ENCODE measurements around the gene ZFAND5. TPM values are rescaled to one million over a fixed set of nuclear protein-coding genes. Genes with fewer than 3 reads are reported as not detected.

ZFAND5 gene
- total RNA-seq, 2 experiments from 2014 or later, result 368 TPM

DNA sequence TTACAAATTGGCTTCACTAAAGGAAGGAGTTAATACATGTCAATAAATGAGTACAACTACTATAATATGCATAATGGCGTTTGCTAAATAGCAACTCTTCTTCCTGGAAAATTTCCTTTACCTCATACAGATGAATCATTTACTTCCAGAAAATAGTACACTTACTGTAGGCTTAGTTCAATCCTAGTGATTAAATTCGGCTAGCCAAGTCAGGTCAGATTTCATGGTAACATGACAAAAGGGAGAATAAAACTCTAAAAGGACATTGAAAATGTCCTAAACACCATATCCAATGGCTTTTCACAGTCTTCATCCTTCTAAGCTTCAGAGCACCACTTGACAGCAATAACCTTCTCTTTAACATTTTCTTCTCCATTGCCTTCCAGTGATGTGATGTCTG lies 42.1 kb upstream of the ZFAND5 start:
- intact Hi-C loops (cut with DNase I, micrococcal nuclease), result no loop called here
- Mint-ChIP-seq H3K4me3 (no peak overlapping the region), H3K27ac (no peak overlapping the region), H3K27me3 (no peaks in the 10 kb centered on the region), H3K4me1 (ENCODE audit: low read depth) (no peaks in the 10 kb centered on the region), H3K36me3 (ENCODE audit: low read depth) (no peaks in the 10 kb centered on the region), H3K9me3 (no peaks in the 10 kb centered on the region)
- DNase-seq (no peak), ATAC-seq (ENCODE audit: poor library complexity) (no peak)
- ChIA-PET POLR2A (no interaction called here), CTCF (interaction anchor here (1.6 kb wide), 1 partner anchor 13 kb away, joined by 6 read pairs; no protein-coding TSS in a partner anchor)
- H3K9me3 ChIP-seq (ENCODE audit: control insufficient read depth in 1 of 2, insufficient read depth in 1 of 2, low read length in 2 of 2), result no peaks in the 10 kb centered on the region
- TF ChIP-seq, protein P1, sequence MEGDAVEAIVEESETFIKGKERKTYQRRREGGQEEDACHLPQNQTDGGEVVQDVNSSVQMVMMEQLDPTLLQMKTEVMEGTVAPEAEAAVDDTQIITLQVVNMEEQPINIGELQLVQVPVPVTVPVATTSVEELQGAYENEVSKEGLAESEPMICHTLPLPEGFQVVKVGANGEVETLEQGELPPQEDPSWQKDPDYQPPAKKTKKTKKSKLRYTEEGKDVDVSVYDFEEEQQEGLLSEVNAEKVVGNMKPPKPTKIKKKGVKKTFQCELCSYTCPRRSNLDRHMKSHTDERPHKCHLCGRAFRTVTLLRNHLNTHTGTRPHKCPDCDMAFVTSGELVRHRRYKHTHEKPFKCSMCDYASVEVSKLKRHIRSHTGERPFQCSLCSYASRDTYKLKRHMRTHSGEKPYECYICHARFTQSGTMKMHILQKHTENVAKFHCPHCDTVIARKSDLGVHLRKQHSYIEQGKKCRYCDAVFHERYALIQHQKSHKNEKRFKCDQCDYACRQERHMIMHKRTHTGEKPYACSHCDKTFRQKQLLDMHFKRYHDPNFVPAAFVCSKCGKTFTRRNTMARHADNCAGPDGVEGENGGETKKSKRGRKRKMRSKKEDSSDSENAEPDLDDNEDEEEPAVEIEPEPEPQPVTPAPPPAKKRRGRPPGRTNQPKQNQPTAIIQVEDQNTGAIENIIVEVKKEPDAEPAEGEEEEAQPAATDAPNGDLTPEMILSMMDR (IDR thresholded peaks at IDR 0.05), result no peak
- H3K4me1 ChIP-seq (ENCODE audit: insufficient read depth, low read length), result no peaks in the 10 kb centered on the region
- no peaks in the 10 kb centered on the region for H3K27me3 ChIP-seq (ENCODE audit: control insufficient read depth in 1 of 2, insufficient read depth in 2 of 2, low read length in 2 of 2)
- no peak overlapping the region for H3K27ac ChIP-seq (ENCODE audit: low read depth in 1 of 2, low read length in 2 of 2)
- H3K36me3 ChIP-seq (ENCODE audit: insufficient read depth, low read length), result no peaks in the 10 kb centered on the region
- H3K4me3 ChIP-seq (ENCODE audit: low read length), result no peak overlapping the region

DNA sequence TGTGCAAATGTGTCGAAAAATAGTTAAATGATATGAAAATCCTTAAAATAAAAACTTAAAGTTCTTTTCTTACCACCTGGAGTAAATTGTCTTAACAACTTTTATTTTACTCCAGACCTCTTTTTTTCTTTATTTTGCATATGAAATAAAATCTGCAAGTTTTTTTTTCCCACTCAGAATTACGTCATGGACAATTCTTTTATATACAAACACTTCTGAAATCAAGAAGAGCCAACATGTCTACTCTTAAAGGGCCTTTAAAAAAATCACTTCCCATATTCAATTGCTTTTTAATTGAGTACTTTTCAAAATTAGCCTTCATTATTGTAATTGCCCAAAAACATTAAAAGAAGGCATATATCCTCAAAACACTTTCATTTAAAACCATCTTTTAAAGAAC lies 37.7 kb upstream of the ZFAND5 start:
- no peaks in the 10 kb centered on the region for H3K36me3 Mint-ChIP-seq (ENCODE audit: low read depth)
- H3K36me3 ChIP-seq (ENCODE audit: insufficient read depth, low read length), result no peaks in the 10 kb centered on the region

DNA sequence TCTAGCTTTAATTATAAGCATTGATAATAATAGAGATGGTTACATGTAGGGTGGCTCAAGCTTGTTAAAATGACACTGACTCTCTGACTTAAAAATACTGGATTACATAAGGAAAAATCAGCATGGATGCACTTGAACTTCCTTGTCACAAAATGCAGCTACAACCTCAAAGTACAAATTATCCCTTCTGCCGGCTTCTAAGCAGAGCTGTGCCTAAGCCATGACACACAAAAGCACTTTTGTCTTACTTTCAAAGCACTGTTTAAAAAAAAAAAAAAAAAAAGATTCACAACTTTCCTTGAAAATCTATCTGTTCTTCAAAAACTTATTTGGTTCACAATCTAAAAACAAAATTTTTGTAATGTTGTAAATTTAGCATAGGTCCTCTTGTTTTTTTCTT lies 36.4 kb upstream of the ZFAND5 start:
- H3K9me3 ChIP-seq (ENCODE audit: control insufficient read depth in 1 of 2, insufficient read depth in 1 of 2, low read length in 2 of 2), result no peaks in the 10 kb centered on the region
- no peaks in the 10 kb centered on the region for H3K27me3 Mint-ChIP-seq
- no peak overlapping the region for H3K27ac ChIP-seq (ENCODE audit: low read depth in 1 of 2, low read length in 2 of 2)
- ATAC-seq (ENCODE audit: poor library complexity), result no peak
- intact Hi-C loops (cut with DNase I, micrococcal nuclease), result no loop called here
- no peak overlapping the region for H3K4me3 ChIP-seq (ENCODE audit: low read length)
- no peaks in the 10 kb centered on the region for H3K4me1 ChIP-seq (ENCODE audit: insufficient read depth, low read length)
- POLR2A ChIA-PET, result interaction anchor here (1.6 kb wide), 1 partner anchor 36 kb away, joined by 7 read pairs; the partner anchor contains the start of gene ZFAND5
- no peaks in the 10 kb centered on the region for H3K9me3 Mint-ChIP-seq
- H3K27me3 ChIP-seq (ENCODE audit: control insufficient read depth in 1 of 2, insufficient read depth in 2 of 2, low read length in 2 of 2), result no peaks in the 10 kb centered on the region
- no peak overlapping the region for H3K27ac Mint-ChIP-seq
- H3K36me3 ChIP-seq (ENCODE audit: insufficient read depth, low read length), result no peaks in the 10 kb centered on the region
- no peaks in the 10 kb centered on the region for H3K36me3 Mint-ChIP-seq (ENCODE audit: low read depth)
- no peak overlapping the region for H3K4me3 Mint-ChIP-seq
- H3K4me1 Mint-ChIP-seq (ENCODE audit: low read depth), result no peaks in the 10 kb centered on the region
- no peak for DNase-seq
- TF ChIP-seq, protein P1 (IDR thresholded peaks at IDR 0.05), result no peak
- CTCF ChIA-PET, result interaction anchor here (0.6 kb wide), 1 partner anchor 420 kb away, joined by 3 read pairs; no protein-coding TSS in a partner anchor

More for the DNA sequence above, 37.7 kb upstream of the ZFAND5 start:
- intact Hi-C loops (cut with DNase I, micrococcal nuclease), result no loop called here
- no peak for ATAC-seq (ENCODE audit: poor library complexity)
- H3K9me3 Mint-ChIP-seq, result no peaks in the 10 kb centered on the region
- TF ChIP-seq, protein P1 (IDR thresholded peaks at IDR 0.05), result no peak
- H3K9me3 ChIP-seq (ENCODE audit: control insufficient read depth in 1 of 2, insufficient read depth in 1 of 2, low read length in 2 of 2), result no peaks in the 10 kb centered on the region
- no peak overlapping the region for H3K27ac Mint-ChIP-seq
- ChIA-PET CTCF (no interaction called here), POLR2A (no interaction called here)
- H3K4me1 ChIP-seq (ENCODE audit: insufficient read depth, low read length), result no peaks in the 10 kb centered on the region
- no peak for DNase-seq
- no peak overlapping the region for H3K4me3 Mint-ChIP-seq
- H3K27me3 Mint-ChIP-seq, result no peaks in the 10 kb centered on the region
- H3K27me3 ChIP-seq (ENCODE audit: control insufficient read depth in 1 of 2, insufficient read depth in 2 of 2, low read length in 2 of 2), result no peaks in the 10 kb centered on the region
- no peaks in the 10 kb centered on the region for H3K4me1 Mint-ChIP-seq (ENCODE audit: low read depth)
- H3K27ac ChIP-seq (ENCODE audit: low read depth in 1 of 2, low read length in 2 of 2), result no peak overlapping the region
- H3K4me3 ChIP-seq (ENCODE audit: low read length), result no peak overlapping the region

All from CD4-positive, alpha-beta T cell (primary cell).